Epithelial cell of proximal tubule (primary cell): ENCODE measurements around the gene CAMTA1. TPM values are rescaled to one million over a fixed set of nuclear protein-coding genes. Genes with fewer than 3 reads are reported as not detected.

Experiments used
- DNase-seq: peaks from one replicate; pipeline ENCODE4 v3.0.0-alpha.2; 2011; ENCODE audit warnings: low read depth
- H3K4me3 ChIP-seq: 2 replicates; pipeline ENCODE4 v1.5.1; 2011; ENCODE audit warnings: low read depth, mild to moderate bottlenecking, low read length
- total RNA-seq: library from RNA; depleted of rRNA; stranded (reverse); fragments of >200 nt; gene quantifications from 2 replicates; pipeline ENCODE4 v1.2.3, GENCODE V29; 2015
- TF ChIP-seq, protein P1 (sequence below): conservative IDR thresholded peaks from 2 replicates; pipeline ENCODE4 v1.5.1; 2012; ENCODE audit warnings: low read depth, mild to moderate bottlenecking, low read length

CAMTA1 gene
- total RNA-seq, 1 donor from 2014 or later = 79.2 TPM

DNA sequence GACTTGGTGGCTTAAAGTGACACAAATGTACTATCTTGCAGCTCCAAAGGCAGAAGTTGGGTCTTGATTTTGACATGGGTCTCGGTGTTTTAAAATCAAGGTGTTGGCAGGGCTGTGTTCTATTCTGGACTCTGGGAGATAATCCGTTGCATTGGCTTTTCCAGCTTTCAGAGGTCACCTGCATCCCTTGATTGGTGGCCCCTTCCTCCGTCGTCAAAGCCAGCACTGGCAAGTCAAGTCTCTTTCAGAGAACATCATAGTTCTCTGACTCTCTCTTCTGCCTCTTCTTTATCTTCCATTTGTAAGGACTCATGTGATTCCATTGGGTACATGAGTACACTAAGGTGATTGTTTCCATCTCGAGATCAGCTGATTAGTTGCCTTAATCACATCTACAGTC, 172.1 kb downstream of the CAMTA1 start:
- TF ChIP-seq, protein P1, sequence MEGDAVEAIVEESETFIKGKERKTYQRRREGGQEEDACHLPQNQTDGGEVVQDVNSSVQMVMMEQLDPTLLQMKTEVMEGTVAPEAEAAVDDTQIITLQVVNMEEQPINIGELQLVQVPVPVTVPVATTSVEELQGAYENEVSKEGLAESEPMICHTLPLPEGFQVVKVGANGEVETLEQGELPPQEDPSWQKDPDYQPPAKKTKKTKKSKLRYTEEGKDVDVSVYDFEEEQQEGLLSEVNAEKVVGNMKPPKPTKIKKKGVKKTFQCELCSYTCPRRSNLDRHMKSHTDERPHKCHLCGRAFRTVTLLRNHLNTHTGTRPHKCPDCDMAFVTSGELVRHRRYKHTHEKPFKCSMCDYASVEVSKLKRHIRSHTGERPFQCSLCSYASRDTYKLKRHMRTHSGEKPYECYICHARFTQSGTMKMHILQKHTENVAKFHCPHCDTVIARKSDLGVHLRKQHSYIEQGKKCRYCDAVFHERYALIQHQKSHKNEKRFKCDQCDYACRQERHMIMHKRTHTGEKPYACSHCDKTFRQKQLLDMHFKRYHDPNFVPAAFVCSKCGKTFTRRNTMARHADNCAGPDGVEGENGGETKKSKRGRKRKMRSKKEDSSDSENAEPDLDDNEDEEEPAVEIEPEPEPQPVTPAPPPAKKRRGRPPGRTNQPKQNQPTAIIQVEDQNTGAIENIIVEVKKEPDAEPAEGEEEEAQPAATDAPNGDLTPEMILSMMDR = no peak
- DNase-seq = no peak
- no peak overlapping the region for H3K4me3 ChIP-seq

DNA sequence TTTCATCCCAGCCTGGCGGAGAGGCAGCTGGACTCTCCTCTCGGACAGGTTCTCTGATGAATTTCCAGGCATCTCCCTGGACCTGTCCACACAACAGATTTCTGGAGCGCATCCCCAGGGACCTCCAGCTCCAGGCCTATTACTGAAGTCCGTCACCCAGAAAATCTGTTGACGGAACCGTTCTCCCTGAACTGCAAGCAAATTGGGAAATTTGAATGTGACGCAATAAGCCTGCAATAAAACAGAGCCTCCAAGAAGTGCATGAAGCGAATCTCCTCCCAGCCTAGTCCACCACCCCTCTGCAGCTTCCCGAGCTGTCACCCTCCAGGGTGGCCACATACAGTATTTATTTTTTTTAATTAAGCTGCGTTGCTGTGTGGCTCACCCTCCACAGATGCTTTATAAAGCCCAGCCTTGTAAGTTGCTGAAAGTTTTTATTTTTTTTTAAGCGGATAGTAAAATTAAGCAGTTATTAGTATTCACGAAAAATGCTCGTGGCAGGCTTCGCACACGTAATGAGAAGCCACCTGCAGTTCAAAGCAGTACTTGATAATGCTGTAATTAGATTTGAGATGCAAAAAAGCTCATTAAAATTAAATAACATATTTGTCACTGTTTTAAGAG, 173.3 kb downstream of the CAMTA1 start:
- DNase-seq = no peak
- no peak overlapping the region for H3K4me3 ChIP-seq
- TF ChIP-seq, protein P1 = no peak

- TF ChIP-seq, protein P1 = no peak
- H3K4me3 ChIP-seq = no peak overlapping the region
- no peak for DNase-seq
These were observed 174.2 kb downstream of the CAMTA1 start for GRCh38 chr1:6959491-6959890.

- TF ChIP-seq, protein P1 = no peak
- H3K4me3 ChIP-seq = no peak overlapping the region
- no peak for DNase-seq
These were observed 175.1 kb downstream of the CAMTA1 start for GRCh38 chr1:6960291-6960811.

- no peak for DNase-seq
- TF ChIP-seq, protein P1 = no peak
- no peak overlapping the region for H3K4me3 ChIP-seq
These were observed 175.6 kb downstream of the CAMTA1 start for GRCh38 chr1:6960860-6961259.

DNA sequence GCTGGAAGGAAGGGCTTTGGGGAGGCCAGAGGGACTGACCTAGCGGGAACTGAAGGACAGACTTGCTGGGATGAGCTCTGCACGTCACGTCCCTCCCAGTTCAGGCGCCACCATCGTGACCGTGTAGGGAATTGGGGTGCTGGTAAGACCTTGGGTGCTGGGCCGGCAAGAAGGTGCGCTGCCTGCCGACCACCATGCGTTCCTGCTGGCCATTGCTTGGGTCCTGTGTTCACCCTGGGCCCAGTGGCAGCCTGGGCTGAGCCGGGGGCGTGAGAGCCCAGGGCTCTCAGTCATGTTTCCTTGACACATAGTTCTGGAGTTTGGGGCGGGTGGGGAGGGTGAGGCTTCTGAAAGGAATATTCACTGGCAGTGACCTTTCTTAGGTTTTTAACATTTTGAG, 176.0 kb downstream of the CAMTA1 start:
- H3K4me3 ChIP-seq = no peak overlapping the region
- TF ChIP-seq, protein P1 = no peak
- no peak for DNase-seq

- no peak for DNase-seq
- no peak overlapping the region for H3K4me3 ChIP-seq
- TF ChIP-seq, protein P1 = no peak
These were observed 176.7 kb downstream of the CAMTA1 start for GRCh38 chr1:6961905-6962477.
